NCI-H82 treated with DMSO at 0.1 percent for 48 hours (cell line): Measurements from ENCODE around the gene RHOD.
A peak's percentile ranks its signal among the peaks of the same experiment; 100 is the strongest.

Experiments used
- DNase-seq: peaks from one replicate; lab custom pipeline; 2025; ENCODE audit not compliant: unreplicated experiment; lab: John Stamatoyannopoulos, UW

RHOD gene

DNA sequence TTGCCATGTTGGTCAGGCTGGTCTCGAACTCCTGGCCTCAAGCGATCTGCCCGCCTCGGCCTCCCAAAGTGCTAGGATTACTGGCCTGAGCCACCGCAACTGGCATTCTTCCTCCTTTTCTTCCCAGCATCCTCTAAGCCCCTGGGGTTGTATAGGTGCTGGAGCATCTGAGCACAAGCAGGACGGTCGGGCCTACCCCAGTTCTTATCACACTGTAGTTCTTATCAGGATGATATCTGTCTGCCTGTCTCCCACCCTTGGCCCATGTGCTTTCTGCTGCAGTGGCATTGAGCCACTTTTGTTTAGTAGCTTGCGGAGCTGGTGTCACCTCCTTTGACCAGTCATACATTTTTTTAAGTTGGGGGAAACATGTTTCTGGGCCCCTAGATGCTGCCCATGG is 1.9 kb downstream of the RHOD start:
- no peak for DNase-seq

GRCh38 chr11:67059671-67060070 is 3.0 kb downstream of the RHOD start:
- no peak for DNase-seq

DNA sequence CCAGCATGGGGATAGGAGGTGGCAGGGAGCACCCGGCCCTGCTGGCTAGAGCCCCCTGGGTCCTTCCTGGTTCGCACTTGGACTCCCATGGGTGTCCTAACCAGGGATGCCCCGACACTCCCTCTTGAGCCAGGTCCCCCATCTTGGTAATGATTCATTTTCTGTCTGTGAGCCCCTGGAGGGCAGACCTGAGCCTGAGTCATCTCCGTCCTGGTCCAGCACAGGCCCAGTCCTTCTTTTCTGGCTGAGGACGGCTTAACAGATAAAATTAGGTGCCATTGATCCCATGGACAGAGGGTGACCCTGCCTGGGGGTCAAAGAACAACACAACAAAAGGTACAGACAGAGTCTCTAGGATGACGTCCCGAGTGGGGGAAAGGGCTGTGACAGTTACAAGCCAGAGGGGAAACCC is 3.5 kb downstream of the RHOD start:
- DNase-seq: no peak

GRCh38 chr11:67062526-67063373 is 6.1 kb downstream of the RHOD start:
- DNase-seq: no peak

GRCh38 chr11:67066333-67066709 is 9.7 kb downstream of the RHOD start:
- no peak for DNase-seq

- peak; percentile 5 for DNase-seq
Observed at GRCh38 chr11:67071420-67072284, 15.0 kb downstream of the RHOD start.

DNA sequence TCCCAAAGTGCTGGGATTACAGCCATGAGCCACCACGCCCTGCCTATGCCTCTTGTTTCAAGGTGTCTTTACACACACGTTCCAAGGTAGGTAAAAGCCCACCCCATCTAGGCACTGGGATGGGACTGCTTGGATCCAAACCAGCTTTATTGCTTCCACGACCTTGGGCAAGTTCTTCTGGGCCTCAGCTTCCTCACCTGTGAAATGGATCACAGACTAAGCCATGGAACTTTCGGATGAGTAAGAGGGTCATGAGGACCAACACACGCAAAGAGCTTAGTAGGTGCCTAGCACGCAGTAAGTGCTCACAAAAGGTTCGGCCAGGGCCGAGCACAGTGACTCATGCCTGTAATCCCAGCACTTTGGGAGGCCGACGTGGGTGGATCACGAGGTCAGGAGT is 15.6 kb downstream of the RHOD start:
- no peak for DNase-seq

GRCh38 chr11:67073908-67074307 is 17.3 kb downstream of the RHOD start:
- no peak for DNase-seq

DNA sequence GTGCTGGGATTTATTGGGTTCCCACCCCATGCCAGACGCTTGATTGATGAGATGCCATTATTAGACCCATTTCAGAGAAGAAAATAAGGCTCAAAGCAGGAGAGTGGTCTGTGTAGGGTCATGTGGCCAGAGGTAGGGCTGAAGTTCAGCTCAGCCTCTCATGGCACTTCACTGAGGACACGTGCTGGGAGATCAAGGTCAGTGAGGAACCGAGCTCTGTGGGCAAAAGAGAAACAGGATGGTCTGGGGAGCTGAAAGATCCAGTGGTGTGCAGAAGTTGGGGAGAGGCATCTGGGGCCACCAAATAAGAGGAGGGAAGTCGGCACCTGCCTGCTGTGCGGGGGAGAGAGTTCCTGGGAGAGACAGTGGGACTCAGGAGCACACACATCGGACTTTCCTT is 19.6 kb downstream of the RHOD start:
- DNase-seq: no peak

DNA sequence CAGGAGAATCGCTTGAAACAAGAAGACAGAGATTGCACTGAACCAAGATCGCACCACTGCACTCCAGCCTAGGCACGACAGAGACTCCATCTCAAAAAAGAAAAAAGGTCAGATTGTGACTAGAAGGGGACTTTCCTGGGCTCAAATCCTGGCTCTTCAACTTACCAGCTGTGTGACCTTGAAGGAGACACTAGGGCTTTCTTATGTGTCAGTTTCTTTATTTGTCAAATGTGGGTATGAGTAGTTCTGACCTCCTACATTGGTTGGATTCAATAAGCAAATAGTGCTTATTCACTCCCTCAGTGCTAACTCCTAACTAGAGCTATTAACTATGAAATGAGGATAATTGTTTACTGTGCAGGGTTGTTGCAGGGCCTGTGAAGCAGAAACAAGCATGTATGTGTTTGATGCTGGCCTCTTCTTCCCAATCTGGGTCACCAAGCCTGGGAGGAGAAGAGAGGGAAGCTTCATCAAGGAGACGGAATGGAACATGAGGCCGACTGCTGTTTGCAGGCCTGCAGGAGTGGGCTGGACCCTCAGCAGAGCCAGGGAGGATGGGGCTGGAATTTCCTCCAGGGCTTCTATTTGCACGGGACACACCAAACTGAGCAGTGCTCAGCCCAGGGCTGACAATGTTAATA is 22.5 kb downstream of the RHOD start:
- no peak for DNase-seq

DNA sequence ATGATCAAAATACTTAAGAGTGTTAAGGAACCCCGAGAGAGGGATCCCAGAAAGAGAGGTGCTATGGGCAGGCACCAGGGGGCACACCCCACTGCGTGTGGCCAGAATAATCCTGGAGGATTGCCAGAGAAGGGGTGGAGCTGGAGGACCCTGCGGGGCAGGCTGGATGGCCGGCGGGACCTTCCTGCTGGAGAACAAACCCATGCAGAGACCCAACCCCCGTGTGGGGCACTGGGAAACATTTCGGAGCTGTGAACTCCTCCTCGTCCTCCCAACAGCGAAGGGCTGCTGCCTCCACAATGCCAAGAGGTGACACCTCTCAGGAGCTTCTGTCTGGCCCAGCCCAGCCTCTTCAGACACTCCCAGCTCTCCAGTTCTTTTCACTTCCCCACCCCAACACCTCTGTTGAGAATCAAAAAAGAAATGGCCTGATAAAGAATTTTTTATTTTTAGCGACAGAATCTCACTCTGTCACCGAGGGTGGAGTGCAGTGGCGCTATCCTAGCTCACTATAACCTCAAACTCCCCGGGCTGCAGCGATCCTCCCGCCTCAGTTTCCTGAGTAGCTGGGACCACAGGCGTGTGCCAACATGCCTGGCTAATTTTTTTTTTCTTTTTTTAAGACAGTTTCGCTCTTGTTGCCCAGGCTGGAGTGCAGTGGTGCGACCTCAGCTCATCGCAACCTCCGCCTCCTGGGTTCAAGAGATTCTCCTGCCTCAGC is 25.6 kb downstream of the RHOD start:
- no peak for DNase-seq

DNA sequence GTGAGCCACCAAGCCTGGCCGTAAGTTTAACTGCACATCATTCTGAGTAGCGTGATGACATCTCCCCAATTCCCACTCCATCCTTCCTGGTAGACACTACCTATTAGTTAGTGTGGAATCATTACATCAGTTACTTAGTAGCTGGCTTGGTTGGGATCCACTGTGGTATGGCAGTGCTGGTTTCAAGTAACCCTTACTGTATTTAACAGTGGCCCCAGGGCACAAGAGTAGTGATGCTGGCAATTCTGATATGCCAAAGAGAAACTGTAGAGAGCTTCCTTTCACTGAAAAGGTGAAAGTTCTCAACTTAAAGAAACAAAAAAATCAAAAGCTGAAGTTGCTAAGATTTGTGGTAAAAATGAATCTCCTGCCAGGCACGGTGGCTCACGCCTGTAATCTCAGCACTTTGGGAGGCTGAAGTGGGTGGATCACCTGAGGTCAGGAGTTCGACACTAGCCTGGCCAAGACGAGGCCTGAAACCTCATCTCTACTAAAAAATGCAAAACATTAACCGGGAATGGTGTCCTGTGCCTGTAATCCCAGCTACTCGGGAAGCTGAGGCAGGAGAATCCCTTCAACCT is 27.2 kb downstream of the RHOD start:
- no peak for DNase-seq

- no peak for DNase-seq
Observed at GRCh38 chr11:67085617-67086016, 29.0 kb downstream of the RHOD start.

GRCh38 chr11:67090717-67091116 is 34.1 kb downstream of the RHOD start:
- DNase-seq: no peak

DNA sequence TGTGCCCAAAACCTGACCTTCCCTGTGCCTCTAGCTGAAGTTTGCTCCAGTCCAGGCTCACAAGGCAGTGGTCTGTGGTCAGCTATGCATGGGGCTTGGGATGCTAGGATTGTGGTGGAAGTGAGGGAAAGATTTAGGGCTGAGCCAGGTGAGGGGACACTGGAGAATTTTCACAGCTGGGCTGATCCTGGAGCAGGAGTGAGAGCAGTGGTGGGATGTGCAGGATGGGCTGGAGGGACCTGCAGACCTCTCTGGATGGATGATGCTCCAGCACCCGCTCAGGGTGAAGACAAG is 38.5 kb downstream of the RHOD start:
- DNase-seq: no peak

- DNase-seq: no peak
Observed at GRCh38 chr11:67098799-67099429, 42.3 kb downstream of the RHOD start.

DNA sequence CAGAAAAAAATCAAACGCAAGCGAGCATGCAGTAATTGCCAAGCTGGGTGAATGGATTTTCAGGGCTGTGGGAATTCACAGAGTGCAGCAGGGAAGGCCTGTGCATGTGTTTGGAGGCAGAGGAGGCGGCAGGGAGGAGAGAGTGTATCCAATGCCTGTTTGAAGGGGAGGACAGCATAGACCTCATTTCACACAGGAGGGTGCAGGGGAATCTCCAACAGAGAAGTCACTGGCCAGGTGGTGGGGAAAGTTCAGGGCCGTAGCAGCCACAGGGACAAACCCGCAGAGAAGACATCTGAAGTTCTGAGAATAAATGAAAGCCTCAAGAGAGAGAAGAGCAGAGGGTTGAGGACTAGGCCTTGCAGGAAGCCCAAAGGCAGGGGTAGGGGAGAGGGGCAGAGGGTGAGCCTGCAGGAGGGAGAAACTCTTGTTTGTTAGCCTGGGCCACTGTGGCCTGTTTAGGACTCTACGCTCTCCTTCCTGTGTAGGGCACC is 43.2 kb downstream of the RHOD start:
- DNase-seq: no peak

GRCh38 chr11:67102664-67103063 is 46.0 kb downstream of the RHOD start:
- no peak for DNase-seq

GRCh38 chr11:67105964-67106363 is 49.3 kb downstream of the RHOD start:
- no peak for DNase-seq

DNA sequence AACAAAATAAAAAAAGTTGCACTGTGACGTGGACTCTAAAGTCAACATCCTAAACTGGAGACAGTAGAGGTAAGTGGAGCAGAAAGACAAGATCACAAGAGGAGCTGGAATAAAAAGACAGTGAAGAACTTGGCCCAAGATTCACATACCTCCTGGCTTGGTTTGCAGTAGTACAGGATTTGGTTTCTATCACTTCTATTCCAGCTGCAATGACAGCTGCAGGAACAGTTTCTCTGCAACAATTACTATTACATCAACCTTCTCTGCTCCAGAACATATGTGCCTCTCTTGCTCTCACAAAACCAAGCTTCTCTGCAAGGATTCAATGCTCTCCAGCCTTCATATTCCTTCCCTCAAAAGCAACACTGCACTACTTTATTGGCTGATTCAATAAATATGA is 54.6 kb downstream of the RHOD start:
- no peak for DNase-seq
